Stimulated activated CD4-positive, alpha-beta T cell treated with anti-CD3 and anti-CD28 coated beads, Interleukin-4, amount 100 ng/mL, for 48 hours (primary cell): ENCODE results near the gene ZNF513.
A peak's percentile ranks its signal among the peaks of the same experiment; 100 is the strongest.

Experiments used
- DNase-seq, 2 donors: peaks; one replicate each; pipeline ENCODE4 v3.0.0-alpha.2; 2020; ENCODE audit warnings: low read depth in 2 of 2

Gene ZNF513

DNA sequence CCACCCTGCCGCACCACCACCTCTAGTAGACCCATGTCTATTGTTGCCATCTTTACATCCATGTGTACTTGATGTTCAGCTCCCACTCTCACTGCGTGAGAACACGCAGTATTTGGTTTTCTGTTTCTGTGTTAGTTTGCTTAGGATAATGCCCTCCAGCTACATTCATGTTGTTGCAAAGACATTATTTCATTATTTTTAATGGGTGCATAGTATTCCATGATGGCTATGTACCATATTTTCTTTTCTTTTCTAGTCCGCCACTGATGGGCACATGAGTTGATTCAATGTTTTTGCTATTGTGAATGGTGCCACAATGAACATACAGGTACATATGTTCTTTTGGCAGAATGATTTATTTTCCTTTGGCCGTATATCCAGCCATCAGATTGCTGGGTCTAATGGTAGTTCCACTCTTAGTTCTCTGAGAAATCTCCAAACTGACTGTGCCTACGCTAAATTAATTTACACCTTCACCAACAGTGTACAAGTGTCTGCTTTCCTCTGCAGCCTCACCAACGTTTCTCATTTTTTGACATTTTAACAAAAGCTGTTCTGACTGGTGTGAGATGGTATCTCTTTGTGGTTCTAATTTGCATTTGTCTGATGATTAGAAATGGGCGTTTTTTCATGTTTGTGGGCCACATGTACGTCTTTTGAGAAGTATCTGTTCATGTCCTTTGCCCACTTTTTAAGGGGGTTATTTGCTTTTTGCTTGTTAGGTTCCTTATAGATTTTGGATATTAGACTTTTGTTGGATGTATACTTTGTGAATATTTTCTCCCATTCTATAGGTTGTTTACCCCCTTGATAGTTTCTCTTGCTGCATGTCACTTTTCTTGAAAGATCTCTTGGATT lies 10.5 kb upstream of the ZNF513 start:
- no peak for DNase-seq

DNA sequence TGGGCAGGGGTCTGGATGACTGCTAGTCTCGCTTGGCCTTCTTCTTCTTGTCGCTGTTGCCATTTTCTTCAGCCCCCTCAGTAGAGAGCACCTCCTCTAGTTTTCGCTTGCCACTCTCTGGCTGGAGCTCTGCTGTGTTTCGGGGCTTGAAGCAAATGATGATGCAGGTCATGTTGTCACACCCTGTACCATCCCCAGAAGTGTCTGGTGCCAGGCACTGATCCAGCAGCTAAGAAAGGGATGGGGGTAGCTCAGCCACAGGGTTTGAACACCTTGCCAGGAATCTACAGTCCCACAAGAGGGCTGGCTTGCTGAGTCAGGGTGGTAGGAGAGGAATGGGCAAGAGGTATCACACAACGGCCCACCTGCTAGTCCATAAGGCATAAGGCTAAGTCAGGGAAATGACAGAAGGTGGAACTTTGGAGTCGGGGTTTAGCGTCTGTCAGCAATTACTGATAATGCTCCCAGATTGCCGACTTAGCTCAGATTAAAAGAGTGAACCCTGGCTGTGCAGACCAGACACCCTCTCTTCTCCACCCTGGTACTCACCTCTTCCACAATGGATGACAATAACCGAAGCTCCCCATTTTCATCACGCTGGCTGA lies 1.1 kb upstream of the ZNF513 start:
- DNase-seq: no peak

DNA sequence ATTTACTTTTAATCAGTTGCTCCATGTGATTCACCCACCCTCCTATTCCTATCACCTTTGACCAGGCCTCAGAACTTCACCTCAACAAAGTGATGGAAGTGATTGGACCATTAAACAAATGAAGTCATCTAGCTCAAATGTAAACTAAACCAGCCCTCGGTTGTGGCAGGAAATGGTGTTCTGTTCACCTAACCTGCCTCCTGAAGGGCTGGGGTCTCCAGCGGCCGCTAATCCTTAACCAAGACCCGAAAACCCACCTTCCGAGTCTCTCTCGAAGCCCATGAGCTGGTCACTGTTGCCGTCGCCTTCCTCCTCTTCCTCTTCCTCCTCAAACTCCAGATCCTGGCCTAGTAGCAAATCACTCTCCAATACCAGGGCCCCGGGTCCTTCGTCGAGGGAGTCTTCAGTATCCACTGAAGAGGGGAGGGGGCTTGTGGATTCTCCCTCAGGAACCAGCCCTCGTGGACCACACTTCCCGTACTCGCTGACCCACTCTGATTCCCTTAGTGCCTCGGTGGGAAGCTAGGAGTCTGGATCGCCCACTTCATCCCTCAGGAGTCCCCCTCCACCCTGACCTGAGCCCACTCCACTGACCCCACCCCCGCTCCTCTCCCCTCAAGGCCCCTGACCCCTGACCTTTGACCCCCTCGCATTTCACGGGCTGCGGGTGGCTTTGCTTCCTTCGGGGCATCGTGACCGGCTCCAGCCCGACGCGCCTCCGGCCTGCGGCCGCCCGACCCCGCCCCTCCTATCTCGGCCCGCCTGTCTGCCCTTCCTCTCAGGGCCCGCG lies 503 bp downstream of the ZNF513 start:
- peak in 1 of 2 donors; percentile 30 for DNase-seq

DNA sequence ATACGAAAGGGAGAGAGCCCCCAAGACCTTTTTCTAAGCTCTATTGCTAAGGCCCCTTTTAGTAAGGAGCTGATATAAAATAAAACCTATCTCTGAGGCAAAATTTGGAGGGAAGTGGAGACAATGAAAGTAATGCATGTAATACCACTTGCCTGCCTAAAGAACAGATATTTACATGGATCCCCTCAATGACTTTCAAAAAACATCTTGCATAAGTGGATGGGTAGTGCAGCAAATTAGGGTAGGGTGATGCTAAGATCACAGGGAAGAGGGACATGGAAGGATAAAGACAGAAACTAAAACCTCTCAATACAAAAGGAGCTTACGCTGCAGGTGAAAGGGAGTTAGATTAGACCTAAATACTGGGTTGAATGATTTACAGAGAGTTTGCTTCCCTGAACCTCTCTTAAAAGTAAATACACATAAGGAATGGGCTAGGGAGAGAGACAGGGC lies 1.1 kb downstream of the ZNF513 start:
- DNase-seq: no peak

DNA sequence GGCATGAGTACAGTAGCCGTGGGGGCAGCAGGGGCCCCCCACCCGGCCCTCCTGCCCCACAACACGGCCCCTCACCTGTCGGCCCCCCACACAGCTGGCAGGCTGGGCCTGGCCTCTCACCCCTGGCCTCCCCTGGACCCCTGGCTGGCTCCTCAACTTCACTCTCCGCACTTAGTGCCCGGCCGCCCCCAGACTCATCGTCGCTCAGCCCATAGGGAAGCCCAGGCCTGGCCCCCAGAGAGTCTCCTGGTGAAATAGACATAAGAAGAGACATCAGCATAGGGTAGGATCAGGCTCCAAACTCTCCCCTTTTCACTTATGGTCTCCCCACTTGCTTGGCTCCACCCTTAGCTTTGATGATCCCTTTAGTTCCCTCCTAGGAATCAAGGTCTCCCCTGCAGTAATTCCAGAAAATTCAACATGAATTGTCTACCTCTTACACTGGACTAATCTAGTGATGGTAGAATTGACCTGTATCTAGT lies 1.7 kb downstream of the ZNF513 start:
- DNase-seq: no peak

DNA sequence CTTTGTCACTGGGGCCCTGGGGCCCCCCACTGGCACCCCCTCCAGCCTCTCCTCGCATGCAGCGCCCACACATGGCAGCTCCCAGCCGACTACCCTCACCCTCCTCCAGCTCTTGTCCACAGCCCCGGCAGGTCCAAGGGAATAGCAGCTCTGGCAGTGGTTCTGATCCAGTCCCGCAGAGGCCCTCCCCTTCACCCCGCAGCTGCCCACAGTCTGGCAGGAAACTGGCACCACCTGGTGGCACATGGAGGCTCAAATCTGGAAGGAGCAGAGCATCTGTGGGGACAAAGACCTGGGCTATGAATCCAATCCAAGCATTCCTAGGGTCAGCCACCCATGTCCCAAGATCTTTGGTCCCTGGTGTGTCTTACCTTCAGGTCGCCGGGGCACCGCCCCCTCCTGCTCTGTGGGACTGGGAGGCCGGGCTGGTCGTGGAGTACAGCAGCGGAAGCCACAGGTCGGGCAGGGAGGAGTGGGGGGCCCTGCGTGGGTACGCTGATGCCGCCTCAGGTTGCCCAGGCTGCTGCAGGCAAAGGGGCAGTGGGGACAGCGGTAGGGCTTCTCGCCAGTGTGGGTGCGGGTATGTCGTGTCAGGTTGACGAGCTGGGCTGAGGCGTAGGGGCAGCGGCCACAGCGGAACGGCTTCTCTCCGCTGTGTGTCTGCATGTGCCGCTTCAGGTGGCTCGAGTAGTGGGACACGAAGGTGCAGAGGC lies 2.3 kb downstream of the ZNF513 start:
- DNase-seq: no peak

DNA sequence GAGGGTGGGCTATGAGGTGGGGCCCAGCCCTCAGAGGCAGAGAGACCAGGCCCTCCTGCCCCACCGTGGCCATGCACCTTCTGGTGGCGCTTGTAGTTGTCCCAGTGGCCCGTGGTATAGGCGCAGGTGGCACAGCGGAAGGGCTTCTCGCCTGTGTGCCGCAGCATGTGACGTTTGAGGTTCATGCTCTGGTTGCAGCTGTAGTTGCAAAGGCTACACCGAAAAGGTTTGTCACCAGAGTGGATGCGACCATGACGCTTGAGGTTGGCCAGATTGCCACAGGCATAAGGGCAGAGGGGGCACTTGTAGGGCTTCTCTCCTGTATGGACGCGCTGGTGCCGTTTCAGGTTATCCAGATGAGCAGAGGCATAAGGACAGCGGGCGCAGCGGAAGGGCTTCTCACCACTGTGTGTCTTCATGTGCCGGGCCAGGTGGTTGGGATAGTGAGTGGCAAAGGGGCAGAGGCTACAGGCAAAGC lies 2.9 kb downstream of the ZNF513 start:
- DNase-seq: no peak

DNA sequence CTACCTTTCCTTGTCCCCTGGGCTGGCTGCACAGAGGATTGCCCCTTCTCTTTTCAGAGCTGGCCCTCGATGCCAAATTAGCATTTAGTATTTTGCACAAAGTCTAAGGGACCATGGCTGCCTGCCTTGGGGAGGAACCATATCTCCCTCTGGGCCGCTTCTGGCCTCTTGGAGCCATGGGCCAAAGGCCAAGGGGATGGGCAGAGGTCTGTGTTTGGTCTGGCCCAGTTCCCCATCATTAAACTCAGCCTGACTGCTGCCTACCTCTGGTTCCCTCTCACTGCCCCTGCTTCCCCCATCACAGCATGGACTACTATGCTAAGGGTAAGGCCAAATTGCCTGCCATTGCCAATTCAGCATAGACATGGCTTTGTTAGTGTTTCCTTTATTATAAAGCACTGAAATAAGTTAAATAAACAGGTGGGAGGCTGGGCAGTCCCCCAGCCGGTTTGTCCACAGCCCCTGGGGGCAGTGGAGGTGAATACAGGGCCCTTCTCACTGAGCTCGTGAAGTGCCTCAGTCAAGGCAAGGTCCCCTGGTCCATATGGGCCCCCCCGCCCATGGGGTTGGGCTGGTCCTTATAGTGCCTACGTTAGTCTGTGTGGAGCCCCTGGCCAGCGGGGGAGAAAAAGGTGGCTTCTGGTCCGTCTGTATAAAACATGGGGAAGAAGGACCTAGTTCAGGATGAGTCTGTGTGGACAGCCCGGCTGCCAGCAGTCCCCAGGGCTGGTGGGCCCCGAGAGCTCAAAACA lies 3.5 kb downstream of the ZNF513 start:
- no peak for DNase-seq

DNA sequence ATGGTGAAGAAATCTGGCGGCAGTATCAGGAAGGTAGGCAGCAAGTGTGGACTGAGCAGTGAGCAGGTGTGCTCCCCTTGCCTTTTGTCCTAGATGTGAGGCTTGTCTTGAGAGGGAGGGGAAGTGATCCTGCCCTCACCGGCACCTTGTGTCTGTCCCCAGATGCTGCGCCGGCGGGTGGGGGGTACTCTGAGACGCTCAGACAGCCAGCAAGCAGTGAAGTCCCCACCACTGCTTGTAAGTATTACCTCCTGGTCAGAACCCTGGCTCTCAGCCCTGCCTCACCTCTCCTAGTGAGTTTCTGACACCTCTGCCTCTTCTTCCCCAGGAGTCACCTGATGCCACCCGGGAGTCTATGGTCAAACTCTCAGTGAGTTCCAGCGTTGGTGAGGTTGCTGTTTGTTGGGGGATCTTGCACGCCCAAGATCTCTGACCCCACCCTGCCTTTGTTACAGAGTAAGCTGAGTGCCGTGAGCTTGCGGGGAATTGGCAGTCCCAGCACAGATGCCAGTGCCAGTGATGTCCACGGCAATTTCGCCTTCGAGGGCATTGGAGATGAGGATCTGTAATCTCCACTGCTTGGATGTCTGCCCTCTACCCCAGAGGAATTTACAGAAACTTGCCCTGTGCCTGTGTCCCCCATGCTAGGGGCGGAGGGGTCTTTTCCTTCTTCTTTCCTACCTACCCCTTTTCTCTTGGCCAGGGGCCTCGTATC lies 4.2 kb downstream of the ZNF513 start:
- no peak for DNase-seq

DNA sequence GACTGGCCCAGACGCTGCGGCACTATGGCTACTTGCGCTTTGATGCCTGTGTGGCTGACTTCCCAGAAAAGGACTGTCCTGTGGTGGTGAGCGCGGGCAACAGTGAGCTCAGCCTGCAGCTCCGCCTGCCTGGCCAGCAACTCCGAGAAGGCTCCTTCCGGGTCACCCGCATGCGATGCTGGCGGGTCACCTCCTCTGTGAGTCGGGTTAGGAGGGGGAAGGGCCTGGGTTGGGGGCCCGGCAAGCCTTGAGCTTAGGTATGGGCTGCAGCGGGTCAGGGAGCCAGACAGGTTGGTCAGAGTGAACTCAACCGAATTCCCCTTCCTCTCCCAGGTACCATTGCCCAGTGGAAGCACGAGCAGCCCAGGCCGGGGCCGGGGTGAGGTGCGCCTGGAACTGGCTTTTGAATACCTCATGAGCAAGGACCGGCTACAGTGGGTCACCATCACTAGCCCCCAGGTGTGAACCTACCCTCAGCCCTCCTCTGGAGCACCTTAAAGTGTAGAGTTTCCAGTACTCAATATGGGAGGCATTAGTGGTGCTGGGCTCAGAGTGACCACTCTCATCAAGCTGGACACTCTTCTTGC lies 4.9 kb downstream of the ZNF513 start:
- DNase-seq: no peak

DNA sequence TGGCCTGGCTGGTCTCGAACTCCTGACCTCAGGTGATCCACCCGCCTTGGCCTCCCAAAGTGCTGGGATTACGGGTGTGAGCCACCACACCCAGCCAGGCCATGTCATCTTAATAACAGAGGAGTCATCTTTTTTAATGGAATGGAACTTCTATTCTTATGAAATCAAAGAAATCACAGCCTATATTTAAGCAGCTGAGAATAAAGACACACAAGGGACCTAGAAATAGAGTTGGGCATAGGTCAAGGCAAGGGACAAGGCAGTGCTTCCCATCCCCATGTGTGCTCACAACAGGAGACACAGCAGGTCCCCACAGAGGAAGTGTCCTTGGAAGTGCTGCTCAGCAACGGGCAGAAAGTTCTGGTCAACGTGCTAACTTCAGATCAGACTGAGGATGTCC lies 7.0 kb downstream of the ZNF513 start:
- DNase-seq: no peak

DNA sequence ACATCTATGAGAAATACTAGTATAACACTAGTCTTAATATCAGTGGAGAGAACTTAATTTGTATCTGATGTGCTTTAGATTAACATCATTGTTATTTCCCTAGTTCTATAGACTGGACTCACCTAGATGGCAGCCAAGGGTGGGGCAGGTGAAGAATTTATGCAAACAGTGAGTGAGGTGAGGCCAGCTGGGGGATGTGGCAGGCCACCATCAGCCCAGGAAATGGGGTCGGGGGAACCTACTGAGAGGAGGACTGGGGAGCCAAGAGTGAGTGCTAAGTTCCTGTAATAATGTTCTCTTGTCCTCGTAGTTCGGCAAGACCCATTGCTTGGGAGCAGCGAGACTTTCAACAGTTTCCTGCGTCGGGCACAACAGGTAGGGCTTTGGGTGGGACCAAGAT lies 7.6 kb downstream of the ZNF513 start:
- DNase-seq: no peak

DNA sequence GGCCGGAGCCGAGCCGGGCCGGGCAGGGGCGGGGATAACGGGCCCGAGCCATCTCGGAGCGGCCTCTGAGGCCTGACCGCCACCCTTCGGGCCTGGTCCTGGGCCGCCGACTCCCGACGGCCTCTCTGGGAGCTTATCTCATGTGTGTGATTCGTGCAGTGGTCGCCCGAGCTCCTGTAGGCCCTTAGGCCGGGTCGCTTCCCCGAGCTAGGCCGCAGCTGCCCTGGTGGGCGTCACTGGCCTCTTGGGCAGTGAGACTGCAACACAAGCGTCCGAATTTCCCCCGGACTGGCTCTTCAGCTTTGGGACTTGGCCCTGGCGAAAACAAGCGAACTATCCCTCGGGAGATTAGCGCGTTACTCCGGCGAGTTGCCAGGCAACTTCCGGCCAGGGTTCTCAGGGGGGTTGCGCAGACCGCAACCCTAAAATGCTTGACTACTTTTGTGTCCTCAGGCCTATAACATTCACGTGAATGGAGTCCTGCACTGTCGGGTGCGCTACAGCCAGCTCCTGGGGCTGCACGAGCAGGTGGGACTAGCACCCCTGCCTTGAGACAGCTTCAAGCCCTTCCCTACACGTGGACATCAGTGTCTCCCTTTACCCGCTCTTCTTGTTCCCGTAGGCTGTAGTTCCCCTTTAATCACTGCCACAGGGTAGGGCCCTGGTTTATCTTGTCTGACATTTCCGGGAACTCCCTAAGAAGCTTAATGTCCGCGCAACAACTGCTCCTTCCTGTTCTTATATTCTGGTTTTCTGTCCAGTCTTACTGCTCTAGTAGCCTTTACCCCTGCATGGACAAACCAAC lies 9.5 kb downstream of the ZNF513 start:
- DNase-seq: peak in 1 of 2 donors; percentile 21

DNA sequence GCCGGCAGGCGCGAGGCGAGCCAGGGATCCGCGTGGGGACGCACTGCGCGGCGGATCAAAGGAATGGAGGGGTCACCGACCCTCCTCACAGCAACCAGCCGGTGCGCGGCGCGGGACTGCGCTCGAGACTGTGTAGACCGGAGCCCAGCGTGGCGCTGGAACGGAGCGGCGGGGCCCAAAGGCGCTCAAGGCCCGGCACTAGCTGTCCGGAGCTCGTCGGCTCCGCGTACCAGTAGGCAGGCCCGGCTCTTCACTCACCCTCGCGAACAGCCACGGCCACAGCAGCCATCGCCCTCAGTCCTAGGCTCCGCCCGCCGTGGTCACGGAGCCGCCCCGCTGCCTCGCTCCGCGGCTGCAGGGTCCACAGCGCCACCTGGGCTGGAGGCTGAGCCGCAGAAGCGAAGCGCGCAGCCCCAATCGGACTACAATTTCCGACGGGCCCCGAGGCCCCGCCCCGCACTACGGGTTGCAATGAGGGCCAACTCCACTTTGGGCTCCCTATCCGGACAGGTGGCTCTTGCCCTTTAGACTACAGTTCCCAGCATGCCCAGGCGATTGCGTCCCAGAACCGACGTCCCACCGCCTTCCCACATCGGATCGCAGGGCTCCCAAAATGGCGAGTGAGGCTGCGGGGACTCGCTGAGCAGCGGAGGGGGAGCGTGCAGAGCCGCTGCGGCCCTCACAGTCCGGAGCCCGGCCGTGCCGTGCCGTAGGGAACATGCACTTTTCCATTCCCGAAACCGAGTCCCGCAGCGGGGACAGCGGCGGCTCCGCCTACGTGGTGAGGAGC lies 10.3 kb downstream of the ZNF513 start, which contains the start of the genes EIF2B4 and SNX17:
TSS of gene EIF2B4 (minus strand) at position 313 of the 790 bp plus-strand sequence. CDS start at position 289, 24 bp downstream.
TSS of gene SNX17 (plus strand) at position 591 of the 790 bp plus-strand sequence. CDS start at position 719, 128 bp downstream.
- peak; percentile 98 for DNase-seq

DNA sequence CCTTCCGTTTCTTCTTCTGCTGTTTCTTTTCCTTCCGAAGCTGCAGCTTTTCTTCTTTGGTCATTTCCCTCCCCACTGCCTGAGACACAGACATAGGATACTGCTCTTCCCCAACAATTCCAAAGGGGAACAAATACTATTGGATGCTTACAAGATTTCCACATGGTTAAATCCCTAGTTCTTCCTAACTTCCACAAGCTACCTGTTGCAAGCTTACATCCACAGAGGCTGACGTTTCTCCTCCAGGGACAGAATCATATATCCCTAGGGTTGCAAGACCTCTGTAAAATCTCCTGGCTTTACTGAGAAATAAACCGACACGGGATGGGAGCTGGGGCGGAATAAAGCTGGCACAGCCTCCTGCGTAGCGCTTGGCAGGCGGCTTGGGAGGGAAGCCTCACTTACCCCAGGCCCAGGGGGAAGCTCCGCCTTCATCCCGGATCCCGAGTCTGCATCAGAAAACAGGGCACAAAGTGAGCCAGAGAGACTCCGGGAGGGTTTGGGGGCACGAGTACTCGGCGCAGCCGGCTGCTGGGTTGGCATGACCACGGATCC lies 11.0 kb downstream of the ZNF513 start:
- DNase-seq: no peak

DNA sequence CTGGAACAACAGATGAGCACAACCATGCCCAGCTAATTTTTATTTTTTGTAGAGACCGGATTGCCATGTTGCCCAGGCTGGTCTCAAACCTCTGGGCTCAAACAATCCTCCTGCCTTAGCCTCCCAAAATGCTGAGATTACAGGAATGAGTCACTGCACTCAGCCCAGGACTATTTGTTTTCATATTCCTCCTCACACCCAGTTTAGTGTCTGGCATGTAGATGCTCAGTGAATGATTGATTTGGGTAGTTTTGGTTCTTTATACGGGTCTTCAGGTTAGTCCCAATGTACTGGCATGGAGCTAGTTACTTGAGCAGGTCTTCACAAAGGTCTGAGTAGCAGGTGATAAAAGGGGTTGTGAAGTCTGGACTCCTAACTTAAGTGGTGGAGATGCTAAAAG lies 16.6 kb downstream of the ZNF513 start:
- no peak for DNase-seq

DNA sequence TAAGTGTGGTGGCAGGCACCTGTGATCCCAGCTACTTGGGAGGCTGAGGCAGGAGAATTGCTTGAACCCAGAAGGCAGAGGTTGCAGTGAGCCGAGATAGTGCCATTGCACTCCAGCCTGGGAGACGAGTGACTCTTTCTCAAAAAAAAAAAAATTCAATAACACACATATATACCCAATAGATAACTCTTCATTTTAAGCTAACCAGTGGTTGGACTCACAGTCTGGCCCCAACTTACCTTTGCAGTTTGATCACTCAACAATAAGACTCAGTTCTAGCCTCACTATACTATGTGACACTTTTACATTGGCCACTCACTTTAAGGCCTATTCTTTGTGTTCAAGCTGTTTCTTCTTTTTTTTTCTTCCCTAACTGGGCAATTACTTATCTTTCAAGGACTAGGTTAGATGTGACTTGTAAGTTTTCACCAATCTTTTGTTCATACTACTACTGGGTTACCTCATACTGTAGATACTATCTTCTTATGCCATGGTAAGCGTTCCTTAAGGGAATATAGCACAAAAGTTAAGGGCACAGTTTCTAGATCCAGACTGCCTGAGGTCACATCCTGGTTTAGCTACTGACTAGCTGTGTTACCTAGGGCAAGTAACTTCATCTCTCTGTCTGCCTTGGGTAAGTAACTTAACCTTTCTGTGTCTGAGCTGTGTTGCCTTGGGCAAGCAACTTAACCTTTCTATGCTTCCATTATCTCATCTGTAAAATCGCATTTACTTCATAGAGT lies 17.7 kb downstream of the ZNF513 start:
- no peak for DNase-seq
